GM10266 (cell line): ENCODE results near the gene RBPJL.

ENCODE experiments used
- DNase-seq: peaks from one replicate; pipeline ENCODE4 v3.0.0; 2012; ENCODE audit errors: extremely low spot score
- CTCF ChIP-seq: IDR thresholded peaks from 2 replicates; pipeline ENCODE4 v1.5.1; 2012; ENCODE audit warnings: mild to moderate bottlenecking, low read depth; ENCODE audit not compliant: control insufficient read depth, insufficient read depth; ENCODE audit errors: missing control alignments

RBPJL gene

GRCh38 chr20:45318386-45318939 lies 11.8 kb downstream of the RBPJL start:
- TF ChIP-seq CTCF = no peak

GRCh38 chr20:45318948-45319347 lies 12.3 kb downstream of the RBPJL start:
- no peak for TF ChIP-seq CTCF
- DNase-seq = no peak

More at GRCh38 chr20:45318386-45318939, 11.8 kb downstream of the RBPJL start:
- no peak for DNase-seq

- TF ChIP-seq CTCF = no peak
- no peak for DNase-seq
Measured at GRCh38 chr20:45320948-45321595, 14.4 kb downstream of the RBPJL start.

- TF ChIP-seq CTCF = peak; percentile 28
- DNase-seq = no peak
Measured at GRCh38 chr20:45322952-45323383, 16.3 kb downstream of the RBPJL start.

GRCh38 chr20:45323731-45324130 lies 17.1 kb downstream of the RBPJL start:
- DNase-seq = no peak
- no peak for TF ChIP-seq CTCF

GRCh38 chr20:45325371-45325770 lies 18.7 kb downstream of the RBPJL start:
- no peak for DNase-seq
- no peak for TF ChIP-seq CTCF

GRCh38 chr20:45328451-45328850 lies 21.8 kb downstream of the RBPJL start:
- DNase-seq = no peak
- no peak for TF ChIP-seq CTCF
